Measurements from ENCODE around the gene SHISA2. TPM values are rescaled to one million over a fixed set of nuclear protein-coding genes. Genes with fewer than 3 reads are reported as not detected.

SHISA2 gene
- 1.2 TPM for total RNA-seq (2021; ENCODE audit: unreplicated experiment)
- 0.74 TPM for polyA plus RNA-seq (2012; ENCODE audit: insufficient read length)
- Bru-seq, nascent RNA = percentile 25 among the genes with signal in this experiment
- BruChase-seq, experiment 1, labeled RNA remaining after a 2-hour chase = percentile 42 among the genes with signal in this experiment
- percentile 54 among the genes with signal in this experiment for BruChase-seq, experiment 2, labeled RNA remaining after a 6-hour chase
- long read RNA-seq, transcript SHISA2-201 (2 exons, 2,860 nt) = major isoform, 6 of 6 reads
- long read RNA-seq, partial matches to known transcripts = 0 of 6 reads
- long read RNA-seq, other reads (novel, unspliced or antisense) = 0 of 6 reads

GRCh38 chr13:26051657-26052311 lies at the start of gene SHISA2:
Gene SHISA2, minus strand, starts transcription at chr13:26052016. Its CDS starts 1,041 bp downstream, at chr13:26050975.
- Histone ChIP-seq H3K27ac (ENCODE audit: low read length) (no peak within 1 kb of the TSS), H3K4me1 (ENCODE audit: control insufficient read depth, insufficient read depth, low read length) (no peaks in the 10 kb centered on the region), H3K4me3 (ENCODE audit: low read depth in 2 of 2, low read length in 2 of 2) (peak within 1 kb of the TSS; percentile 35 to 55), H3K9me3 (ENCODE audit: control insufficient read depth, insufficient read depth, low read depth, low read length) (no peaks in the 10 kb centered on the region), H3K27me3 (ENCODE audit: control insufficient read depth, insufficient read depth, low read length) (peaks cover 12% of the 10 kb centered on the region), H3K36me3 (ENCODE audit: control insufficient read depth, insufficient read depth, low read length) (no peaks in the 10 kb centered on the region)
- in situ Hi-C loops (cut with HindIII; ENCODE audit: low pct_unique_long_range_greater_than_20kb, low sequenced_read_pairs) = no loop called here
- intact Hi-C loops (cut with micrococcal nuclease; ENCODE audit: unreplicated experiment) = no loop called here
- TF ChIP-seq POLR2AphosphoS5 (IDR thresholded peaks at IDR 0.05; ENCODE audit: low read depth, low read length) = no peak
- no peak for TF ChIP-seq TCF7L2 (IDR thresholded peaks at IDR 0.05; ENCODE audit: low read depth, low read length)
- TF ChIP-seq CTCF (IDR thresholded peaks at IDR 0.05) = no peak
- TF ChIP-seq REST (IDR thresholded peaks at IDR 0.05; ENCODE audit: insufficient read depth in 1 of 2, low read depth in 2 of 2, low read length in 1 of 2) = no peak
- TF ChIP-seq SIN3A (IDR thresholded peaks at IDR 0.05; ENCODE audit: borderline replicate concordance, insufficient read depth, low read depth, low read length) = no peak
- peak; percentile 87 for ATAC-seq
- CTCF ChIA-PET = no interaction called here
- no peak for DNase-seq (ENCODE audit: low read depth, low spot score)
- BruUV-seq (replicated peaks) = no TSS peak
- POLR2A ChIA-PET = no interaction called here

- in situ Hi-C loops (cut with HindIII; ENCODE audit: low pct_unique_long_range_greater_than_20kb, low sequenced_read_pairs) = no loop called here
These were observed 44.2 kb upstream of the SHISA2 start for GRCh38 chr13:26095846-26096610.

More at GRCh38 chr13:26095846-26096610, 44.2 kb upstream of the SHISA2 start:
- intact Hi-C loops (cut with micrococcal nuclease; ENCODE audit: unreplicated experiment) = no loop called here
- Histone ChIP-seq H3K27ac (ENCODE audit: low read length) (no peak overlapping the region), H3K9me3 (ENCODE audit: control insufficient read depth, insufficient read depth, low read depth, low read length) (peaks cover 4% of the 10 kb centered on the region; the same call in 1 of the 2 replicates), H3K4me1 (ENCODE audit: control insufficient read depth, insufficient read depth, low read length) (no peaks in the 10 kb centered on the region), H3K36me3 (ENCODE audit: control insufficient read depth, insufficient read depth, low read length) (no peaks in the 10 kb centered on the region), H3K27me3 (ENCODE audit: control insufficient read depth, insufficient read depth, low read length) (no peaks in the 10 kb centered on the region), H3K4me3 (ENCODE audit: low read depth in 2 of 2, low read length in 2 of 2) (no peak overlapping the region)
- TF ChIP-seq SIN3A (IDR thresholded peaks at IDR 0.05; ENCODE audit: borderline replicate concordance, insufficient read depth, low read depth, low read length) (no peak), CTCF (IDR thresholded peaks at IDR 0.05) (no peak), REST (IDR thresholded peaks at IDR 0.05; ENCODE audit: insufficient read depth in 1 of 2, low read depth in 2 of 2, low read length in 1 of 2) (no peak), TCF7L2 (IDR thresholded peaks at IDR 0.05; ENCODE audit: low read depth, low read length) (no peak), POLR2AphosphoS5 (IDR thresholded peaks at IDR 0.05; ENCODE audit: low read depth, low read length) (no peak)
- POLR2A ChIA-PET = no interaction called here
- CTCF ChIA-PET = no interaction called here
- ATAC-seq = no peak
- no peak for DNase-seq (ENCODE audit: low read depth, low spot score)
- BruUV-seq (replicated peaks) = no TSS peak
